Measurements from ENCODE around the gene COL16A1. TPM values are rescaled to one million over a fixed set of nuclear protein-coding genes. Genes with fewer than 3 reads are reported as not detected.

The COL16A1 gene
- total RNA-seq, 1 experiment from 2014 or later, result 6.2 TPM

DNA sequence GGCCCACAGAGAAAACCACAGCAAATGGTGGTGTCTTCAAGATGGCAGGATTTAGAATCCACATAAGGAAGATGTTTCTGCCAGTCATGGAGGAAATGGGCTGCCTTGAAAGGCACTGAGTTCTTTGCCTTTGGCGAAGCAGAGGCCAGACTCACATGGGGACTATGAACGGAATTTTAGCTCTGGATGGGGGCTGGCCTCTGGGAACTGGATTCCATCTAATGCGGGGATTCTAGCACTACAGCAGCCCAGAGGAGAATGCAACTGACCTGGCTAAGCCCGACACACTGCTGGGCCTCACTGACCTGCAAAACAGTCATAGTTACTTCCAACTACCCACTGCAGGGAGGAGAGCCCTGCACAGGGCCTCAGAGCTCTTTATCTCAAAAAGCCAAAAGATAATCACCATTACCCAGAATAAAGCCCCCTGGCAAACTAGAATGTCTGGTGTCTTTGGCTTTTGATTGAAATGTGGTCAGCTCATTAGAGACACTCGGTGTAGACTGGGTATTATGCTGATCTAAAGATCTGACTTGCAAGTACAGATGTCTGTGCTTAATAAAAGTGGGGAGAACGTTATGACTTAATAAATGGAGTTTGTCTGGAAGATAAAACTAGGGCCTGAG lies 74.8 kb downstream of the COL16A1 start:
- Histone ChIP-seq H2BK5ac (ENCODE audit: insufficient read length, low read length) (no peak overlapping the region), H3K18ac (ENCODE audit: insufficient read length, low read depth, low read length) (no peak overlapping the region), H2BK15ac (ENCODE audit: low read depth, low read length) (no peak overlapping the region), H4K20me1 (ENCODE audit: control insufficient read depth, insufficient read depth, insufficient read length) (no peaks in the 10 kb centered on the region), H3K27ac (ENCODE audit: insufficient read length, low read depth, low read length) (no peak overlapping the region), H3K27me3 (ENCODE audit: insufficient read depth, low read length) (no peaks in the 10 kb centered on the region), H3K23ac (ENCODE audit: insufficient read length, low read depth, low read length) (no peak overlapping the region), H3K14ac (ENCODE audit: insufficient read depth, low read length) (no peak overlapping the region), H3K9me3 (ENCODE audit: control insufficient read depth, low read depth, low read length) (no peaks in the 10 kb centered on the region), H4K8ac (replicated peaks; ENCODE audit: insufficient read length, low read depth, low read length) (no peak overlapping the region), H3K23me2 (ENCODE audit: insufficient read length, low read depth, low read length, poor library complexity, severe bottlenecking) (no peaks in the 10 kb centered on the region), H3K4me1 (ENCODE audit: insufficient read depth, low read length) (no peaks in the 10 kb centered on the region), H3K79me1 (ENCODE audit: insufficient read depth, low read depth, low read length, poor library complexity, severe bottlenecking) (no peaks in the 10 kb centered on the region), H2BK12ac (ENCODE audit: insufficient read length, low read depth, low read length) (no peak overlapping the region), H2AFZ (ENCODE audit: low read length) (no peak overlapping the region), H4K5ac (ENCODE audit: insufficient read length, low read depth, low read length) (no peak overlapping the region), H3K4ac (ENCODE audit: low read depth, low read length) (no peak overlapping the region), H3K79me2 (ENCODE audit: insufficient read depth, low read length) (no peaks in the 10 kb centered on the region), H3K4me2 (ENCODE audit: insufficient read depth, insufficient read length, low read length) (no peak overlapping the region), H4K91ac (ENCODE audit: insufficient read length, low read depth, low read length) (no peak overlapping the region), H3K56ac (ENCODE audit: insufficient read length, low read depth, low read length) (no peak overlapping the region), H3K9ac (ENCODE audit: extremely low read depth, insufficient read length, low read length) (no peak overlapping the region), H3T11ph (ENCODE audit: low read length) (no peak overlapping the region), H2BK120ac (ENCODE audit: low read depth, low read length, poor library complexity, severe bottlenecking) (no peak overlapping the region), H2AK5ac (ENCODE audit: insufficient read length, low read length) (no peak overlapping the region), H2BK20ac (ENCODE audit: low read depth, low read length, poor library complexity, severe bottlenecking) (no peak overlapping the region)
- no CpG with 5 or more reads among the region's 6 CpGs for WGBS (ENCODE audit: extremely low coverage, insufficient read length, low lambda C conversion rate)
- TF ChIP-seq, protein P1, sequence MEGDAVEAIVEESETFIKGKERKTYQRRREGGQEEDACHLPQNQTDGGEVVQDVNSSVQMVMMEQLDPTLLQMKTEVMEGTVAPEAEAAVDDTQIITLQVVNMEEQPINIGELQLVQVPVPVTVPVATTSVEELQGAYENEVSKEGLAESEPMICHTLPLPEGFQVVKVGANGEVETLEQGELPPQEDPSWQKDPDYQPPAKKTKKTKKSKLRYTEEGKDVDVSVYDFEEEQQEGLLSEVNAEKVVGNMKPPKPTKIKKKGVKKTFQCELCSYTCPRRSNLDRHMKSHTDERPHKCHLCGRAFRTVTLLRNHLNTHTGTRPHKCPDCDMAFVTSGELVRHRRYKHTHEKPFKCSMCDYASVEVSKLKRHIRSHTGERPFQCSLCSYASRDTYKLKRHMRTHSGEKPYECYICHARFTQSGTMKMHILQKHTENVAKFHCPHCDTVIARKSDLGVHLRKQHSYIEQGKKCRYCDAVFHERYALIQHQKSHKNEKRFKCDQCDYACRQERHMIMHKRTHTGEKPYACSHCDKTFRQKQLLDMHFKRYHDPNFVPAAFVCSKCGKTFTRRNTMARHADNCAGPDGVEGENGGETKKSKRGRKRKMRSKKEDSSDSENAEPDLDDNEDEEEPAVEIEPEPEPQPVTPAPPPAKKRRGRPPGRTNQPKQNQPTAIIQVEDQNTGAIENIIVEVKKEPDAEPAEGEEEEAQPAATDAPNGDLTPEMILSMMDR (conservative IDR thresholded peaks at IDR 0.05), result no peak
- no peaks in the 10 kb centered on the region for H3K9me3 Mint-ChIP-seq
- H3K27me3 Mint-ChIP-seq (ENCODE audit: low read depth), result no peaks in the 10 kb centered on the region
- peaks cover 7 to 16% of the 10 kb centered on the region in 2 experiments for H3K4me1 Mint-ChIP-seq
- no peak overlapping the region for H3K4me3 Mint-ChIP-seq
- peaks cover 5 to 30% (median 24%) of the 10 kb centered on the region in 3 experiments; a peak in 6 of 7 replicates for H3K36me3 Mint-ChIP-seq (ENCODE audit: insufficient read depth in 1 of 3, low read depth in 3 of 3)
- no peak overlapping the region for H3K27ac Mint-ChIP-seq
- DNase-seq, result no peak

All from H9 (cell line).